Ecto neural progenitor cell (in vitro differentiated cells): ENCODE data around the gene FNDC3B.

Experiments used
- DNase-seq: peaks from one replicate; pipeline ENCODE4 v3.0.0-alpha.2; 2018; ENCODE audit warnings: low spot score

FNDC3B gene

DNA sequence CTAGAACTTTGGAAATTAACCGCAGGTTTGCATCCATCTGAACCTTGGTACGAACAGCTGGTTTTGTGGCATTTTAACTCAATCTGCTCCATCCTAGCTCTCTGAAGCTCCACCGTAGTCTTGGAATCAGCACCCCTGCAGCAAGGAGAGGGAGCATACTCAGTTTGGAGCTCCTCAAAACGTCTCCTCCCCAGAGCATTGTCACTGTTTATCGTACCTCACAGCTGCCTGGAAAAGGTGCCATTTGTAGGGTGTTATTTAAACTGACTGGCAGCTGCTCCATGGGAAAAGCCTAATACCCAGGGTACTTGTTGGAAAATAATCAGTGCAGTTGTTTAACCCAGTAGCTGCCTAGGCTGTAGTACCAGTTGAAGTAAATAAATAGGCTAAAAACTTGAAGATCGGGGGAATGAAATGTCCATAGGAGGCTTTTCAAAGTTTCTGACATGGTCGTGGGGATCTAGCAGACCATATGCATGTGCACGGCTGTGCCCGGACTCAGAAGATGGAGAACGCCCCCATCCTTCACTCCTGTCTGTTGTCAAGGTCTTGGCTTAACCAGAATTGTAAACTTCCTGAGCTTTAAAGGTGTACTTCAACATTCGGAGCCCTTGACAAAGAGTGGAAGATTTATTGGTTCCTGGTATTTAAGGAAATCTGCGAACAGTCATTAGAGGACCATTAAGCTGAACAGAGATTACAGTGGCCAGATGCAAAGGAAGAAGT, 365.0 kb downstream of the FNDC3B start:
- no peak for DNase-seq

DNA sequence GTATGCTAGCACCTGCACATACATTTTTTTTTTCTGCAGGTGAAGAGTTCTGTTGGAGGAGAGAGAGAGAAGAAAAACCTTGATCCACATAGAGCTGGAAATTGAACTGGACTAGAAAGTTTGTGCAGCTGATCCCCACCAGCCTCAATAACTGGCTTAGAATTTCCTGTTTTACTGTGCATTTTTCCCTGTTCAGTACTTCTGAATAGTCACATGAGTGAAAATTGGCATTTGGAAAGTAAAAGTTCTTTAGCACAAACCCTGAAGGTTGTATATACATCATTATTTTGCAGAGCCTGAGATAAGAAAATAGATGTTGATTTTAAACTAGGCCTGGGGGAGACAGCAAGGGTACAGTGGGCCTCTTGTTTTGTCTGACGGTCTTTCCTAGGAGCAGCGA, 366.5 kb downstream of the FNDC3B start:
- DNase-seq = no peak

DNA sequence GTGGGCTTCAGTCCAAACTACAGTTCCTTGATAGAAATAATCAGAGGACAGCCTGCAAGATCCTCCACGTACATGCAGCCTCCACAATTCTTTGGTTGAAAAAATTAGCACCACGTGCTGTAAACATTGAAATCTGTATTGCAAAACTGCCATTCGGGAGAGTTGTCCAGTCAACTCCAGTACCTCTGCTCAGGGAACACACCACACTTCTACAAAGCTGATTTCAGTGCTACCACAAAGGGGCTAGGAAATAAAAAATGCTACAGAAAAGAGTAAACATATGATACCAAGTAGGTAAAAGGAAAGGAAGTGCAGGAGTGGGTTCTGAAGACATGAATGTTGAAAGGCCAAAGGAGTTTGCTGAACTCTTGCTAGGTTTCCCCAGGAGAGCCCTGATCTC, 368.5 kb downstream of the FNDC3B start:
- DNase-seq = no peak

DNA sequence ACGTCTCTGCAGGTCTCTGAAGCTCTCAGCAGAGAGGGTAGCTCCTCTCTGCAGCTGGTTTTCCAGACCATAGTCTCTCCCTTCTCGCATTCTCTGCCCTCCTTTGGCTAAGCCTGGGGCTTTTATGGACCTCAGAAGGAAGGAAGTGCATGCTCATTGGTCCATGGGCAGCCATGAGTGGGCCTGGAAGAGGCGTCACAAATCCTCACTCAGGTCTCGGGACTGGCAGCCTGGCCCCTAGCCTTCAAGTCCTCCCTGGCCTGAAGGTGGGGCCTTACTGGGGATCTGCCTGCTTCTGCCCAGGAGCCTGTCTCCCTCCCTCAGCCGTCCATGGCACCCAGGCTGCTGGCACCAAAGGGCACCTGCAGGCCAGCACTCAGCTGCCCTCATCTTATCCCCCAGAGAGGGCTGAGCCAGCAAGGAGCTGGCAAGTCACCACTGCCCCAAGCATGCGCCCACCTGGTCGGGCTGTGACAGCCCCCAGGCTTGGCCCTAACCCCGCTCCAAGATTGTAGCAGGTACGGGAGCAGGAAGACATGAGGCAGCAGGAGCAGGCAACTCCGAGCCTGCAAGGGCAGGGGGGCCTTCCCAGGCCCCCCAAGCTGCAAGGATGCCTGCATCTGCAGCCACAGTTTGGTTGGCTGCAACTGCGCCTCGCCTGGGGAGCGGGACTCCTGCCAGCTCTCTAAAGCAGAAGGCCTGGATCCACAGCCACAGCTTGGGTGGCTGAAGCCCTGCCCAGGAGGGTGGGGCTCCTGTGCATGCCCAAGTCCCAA, 371.5 kb downstream of the FNDC3B start:
- no peak for DNase-seq

DNA sequence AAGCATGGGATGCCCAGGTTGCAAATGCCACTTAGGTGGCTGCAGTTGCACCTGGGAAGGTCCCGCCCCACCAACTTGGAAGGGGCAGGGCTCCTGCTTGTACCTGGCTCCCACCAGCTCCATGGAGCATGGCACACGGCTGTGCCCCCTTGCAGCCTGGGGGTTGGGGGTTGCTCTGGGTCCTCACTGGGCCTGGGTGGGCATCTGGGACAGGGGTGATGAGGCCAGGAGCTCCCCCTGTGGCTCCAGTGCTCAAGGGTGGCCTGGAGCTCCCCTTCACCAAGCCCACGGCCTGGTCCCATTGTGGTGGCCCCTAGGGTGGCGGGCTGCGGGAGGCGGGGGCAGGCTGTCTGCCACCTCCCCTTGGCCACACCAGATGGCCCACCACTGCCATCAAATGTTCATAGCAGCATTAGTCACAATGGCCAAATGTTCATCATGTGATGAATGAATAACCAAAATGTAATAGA, 372.1 kb downstream of the FNDC3B start:
- no peak for DNase-seq

DNA sequence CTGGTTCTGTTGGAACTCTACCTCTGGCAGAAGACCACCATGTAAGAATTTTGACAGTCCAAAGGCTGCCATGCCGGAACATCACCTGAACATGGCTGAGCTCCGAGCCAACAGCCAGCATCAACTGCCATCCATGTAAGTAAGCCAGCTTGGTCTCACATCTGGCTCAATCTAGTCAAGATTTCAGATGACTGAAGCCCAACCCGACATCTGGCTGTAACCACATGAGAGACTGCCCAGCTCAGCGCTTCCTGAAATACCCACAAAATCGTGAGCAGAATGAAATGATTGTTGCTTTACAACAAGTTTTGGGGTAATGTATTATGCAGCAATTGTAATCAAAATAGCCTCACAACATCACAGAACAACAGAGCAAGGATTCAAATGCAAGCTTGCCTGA, 375.9 kb downstream of the FNDC3B start:
- no peak for DNase-seq

DNA sequence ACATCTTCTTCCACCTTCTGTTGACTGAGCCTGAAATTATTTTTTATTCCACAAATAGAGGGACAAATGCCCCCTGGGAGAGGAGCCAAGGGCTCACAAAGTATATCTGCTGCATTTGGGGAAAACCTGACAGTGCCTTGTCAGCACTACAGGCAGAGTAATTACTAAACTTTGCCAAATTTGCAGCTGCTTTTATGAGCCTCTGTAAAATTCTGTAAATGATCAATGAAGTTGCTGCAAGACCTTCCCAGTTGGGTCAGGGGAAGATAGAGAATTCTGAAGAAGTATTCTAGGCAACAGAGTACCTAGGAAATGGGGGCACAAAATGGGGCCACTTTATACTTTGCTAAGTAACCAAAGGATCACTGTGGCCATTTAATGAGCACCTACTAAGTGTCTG, 398.3 kb downstream of the FNDC3B start:
- no peak for DNase-seq

DNA sequence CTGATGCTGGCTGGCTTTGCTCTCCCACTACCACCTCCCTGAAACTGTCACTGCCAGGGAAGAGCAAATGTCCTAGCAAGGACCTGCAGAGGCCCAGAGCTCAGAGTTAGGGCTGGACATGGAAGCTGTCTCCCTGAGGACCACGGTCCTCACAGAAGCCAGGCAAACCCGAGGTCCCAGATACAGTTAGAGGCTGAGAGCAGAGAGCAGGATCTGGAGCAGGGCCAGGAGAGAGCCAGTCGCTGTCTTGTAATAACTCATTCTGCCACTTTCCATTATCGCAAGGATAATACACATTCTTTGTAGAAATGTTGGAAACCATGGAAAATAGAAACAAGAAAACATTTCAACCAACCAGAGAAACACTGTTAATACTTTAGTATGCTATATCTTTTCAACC, 398.8 kb downstream of the FNDC3B start:
- DNase-seq = no peak

DNA sequence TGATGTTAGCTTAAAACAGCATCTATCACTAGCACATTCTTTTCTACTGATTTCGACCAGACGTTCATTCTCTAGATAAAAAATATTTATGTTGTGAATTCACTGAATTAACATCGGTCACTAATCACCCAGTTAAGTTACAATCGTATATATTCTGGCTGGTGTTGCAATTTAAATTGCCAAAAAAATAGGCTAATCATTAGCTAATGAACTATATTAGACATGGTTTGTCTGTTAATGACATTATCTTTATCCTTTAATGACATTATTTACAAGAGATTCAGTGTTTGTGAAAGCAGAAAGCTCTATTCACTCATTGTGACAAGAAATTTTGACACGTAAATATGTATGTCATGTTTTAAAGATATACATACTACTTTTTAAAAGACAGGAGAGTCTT, 402.2 kb downstream of the FNDC3B start:
- no peak for DNase-seq

DNA sequence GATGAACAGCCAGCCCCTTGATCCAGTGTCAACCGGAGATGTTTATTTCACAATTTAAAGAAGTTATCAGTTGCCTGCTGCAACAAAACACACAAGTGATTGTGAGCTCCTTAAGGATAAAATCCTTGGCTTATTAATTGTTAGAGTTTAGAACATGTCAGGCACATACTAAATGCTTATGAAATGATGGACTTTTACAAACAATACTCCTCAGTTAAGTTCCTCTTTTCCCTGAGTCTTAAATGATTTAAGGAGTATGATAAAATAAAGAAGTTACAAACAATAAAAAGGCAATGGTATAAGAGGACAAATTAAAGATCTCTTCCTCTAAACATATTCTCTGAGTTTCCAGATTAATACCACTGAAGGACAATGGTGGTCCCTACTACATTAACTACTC, 403.2 kb downstream of the FNDC3B start:
- DNase-seq = no peak

DNA sequence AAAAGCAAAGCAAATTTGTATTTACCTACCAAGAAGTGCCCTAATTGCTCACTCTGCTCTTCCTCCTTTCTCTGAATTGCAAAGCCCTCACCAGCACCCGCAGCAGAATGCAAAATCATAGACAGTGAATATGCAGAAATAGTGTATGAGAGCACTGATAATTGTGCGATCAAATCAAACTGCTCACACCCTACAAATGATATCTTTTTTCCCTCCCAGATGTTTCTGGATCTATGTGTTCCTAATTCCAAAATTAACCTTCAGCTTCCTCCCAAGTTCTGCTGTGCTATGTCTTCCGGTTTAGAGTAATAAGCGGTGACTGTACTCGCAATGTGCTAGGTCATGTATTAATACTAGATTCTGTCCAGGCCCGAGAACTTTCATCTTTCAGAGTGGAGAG, 405.4 kb downstream of the FNDC3B start:
- DNase-seq = no peak

DNA sequence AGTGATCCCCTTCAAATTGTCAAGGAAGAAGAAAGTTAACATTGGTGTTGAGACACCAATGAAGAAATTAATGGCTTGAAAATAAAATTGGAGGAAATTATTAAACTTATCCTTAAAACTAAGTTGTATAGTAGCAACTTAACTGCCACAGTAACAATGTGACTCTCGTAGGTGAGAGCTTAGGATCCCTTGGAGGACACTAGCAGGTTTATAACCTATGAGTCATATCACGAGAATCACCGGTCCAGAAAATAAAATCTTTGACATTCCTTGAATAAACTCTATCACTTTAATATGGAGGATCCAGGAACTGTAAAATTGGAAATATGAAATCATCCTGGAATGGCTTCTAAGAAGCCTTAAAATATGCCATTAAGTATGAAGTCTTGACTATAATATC, 406.8 kb downstream of the FNDC3B start:
- no peak for DNase-seq

DNA sequence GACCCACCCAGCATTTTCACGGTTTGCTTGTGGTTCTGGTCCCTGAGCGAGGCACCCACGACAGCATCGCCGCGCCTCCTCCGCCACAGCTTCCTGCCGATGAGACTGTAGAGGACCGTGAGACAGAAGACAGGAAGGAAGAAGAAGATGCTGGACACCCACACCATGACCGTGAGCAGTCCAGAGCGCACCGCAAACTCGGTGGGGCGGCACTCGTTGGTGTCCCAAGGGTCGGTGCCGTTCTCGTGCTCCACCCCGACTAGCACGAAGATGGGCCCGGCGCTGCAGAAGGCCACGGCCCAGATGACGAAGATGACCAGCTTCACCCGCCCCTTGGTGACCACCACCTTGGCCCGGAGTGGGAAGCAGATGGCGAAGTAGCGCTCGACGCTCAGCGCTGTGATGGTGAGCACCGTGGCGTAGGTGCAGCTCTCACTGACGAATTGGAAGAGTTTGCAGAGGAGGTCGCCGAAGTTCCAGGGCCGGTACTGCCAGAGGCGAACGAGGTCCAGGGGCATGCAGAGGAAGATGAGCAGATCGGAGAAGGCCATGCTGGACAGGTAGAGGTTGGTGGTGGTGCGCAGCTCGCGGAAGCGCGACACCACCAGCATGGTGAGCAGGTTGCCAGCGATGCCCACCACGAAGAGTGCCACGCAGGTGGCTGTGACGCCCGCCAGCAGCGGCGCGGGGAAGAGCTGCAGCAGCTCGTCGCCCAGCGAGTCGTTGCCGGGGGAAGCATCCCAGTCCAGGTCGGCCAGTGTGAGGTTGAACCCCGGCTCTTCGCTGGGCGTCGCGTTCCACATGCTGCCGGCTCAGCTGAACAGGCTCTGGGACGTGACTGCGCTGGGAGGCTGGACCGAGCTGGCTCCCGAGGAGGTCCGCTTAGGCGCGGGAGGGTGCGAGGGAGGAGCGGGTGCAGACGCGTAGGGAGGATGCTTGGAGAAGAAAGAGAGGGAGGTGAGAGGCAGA, 408.5 kb downstream of the FNDC3B start, which contains the start of gene GHSR:
TSS of gene GHSR (minus strand) at position 846 of the 969 bp plus-strand sequence. CDS start at position 803, 43 bp downstream.
- peak; percentile 44 for DNase-seq

DNA sequence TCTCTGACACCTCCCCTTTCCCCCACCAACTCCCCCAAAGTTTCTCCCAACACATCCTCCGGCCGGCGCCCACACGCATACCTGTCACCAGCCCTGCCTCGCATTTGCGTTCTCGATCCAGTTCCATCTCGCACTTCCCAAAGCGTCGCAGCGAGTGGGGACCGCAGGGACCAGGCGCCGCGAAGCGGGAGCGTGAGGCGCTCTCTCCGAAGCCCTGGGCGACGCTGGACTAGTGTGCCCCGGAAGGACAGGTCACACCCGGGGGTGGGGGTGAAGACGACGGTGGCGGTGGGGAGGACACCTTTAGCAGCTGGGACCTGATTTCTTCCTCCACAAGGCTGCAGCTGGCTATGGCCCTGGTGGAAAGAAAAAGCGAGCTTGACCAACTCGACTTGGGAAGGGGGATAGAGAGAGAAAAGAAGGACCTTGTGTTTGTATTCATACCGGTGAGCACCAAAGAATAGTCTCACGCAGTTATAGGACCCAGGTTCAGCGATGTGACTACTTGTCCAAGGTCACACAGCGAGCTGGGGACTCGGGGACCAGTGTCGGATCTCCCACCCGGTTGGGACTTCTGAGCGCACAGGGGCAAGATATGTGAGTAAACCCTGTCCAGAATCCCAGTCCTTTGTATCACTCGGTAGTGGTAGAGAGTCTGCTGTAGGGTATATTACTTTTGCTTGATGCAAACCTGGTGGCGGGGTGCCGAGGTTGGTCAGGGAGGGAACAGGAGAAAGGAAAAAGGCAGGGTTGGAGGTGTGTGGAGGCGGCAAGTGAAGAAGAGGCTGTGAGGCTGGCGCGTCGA, 409.5 kb downstream of the FNDC3B start:
- no peak for DNase-seq

DNA sequence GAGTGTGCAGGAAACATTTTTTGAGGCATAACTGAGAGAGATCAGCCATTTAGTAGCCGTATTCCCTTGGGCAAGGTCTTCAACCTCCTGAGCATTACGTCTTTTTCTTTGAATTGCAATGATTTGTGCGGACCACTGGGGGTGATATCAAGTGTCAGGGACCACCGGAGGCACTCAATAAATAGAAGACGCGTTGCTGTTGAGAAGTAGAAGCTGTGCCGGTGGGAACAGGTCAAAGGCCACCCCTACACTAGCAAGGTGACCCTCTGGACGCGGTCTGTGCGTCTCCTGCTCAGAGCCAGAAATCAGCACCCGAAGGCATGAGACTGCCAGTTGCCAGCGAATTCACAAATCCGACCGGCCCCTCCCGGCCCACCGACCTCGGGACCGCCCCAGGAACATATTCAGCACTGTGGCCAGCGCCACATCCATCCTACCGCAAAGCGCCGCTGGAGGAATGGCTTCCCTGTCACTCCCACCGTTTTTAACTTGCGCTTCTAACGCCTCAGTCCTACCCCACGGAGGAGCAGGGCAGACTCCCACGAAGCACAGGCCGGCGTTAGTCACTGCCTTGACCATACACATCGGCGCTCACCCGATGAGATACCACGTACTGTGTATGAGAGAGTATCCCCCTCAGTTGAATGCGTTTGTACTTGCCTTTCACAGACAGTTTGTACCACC, 410.2 kb downstream of the FNDC3B start:
- DNase-seq = peak; percentile 85
